ENCODE results near the gene ELF5. TPM values are rescaled to one million over a fixed set of nuclear protein-coding genes. Genes with fewer than 3 reads are reported as not detected.

The ELF5 gene
- total RNA-seq, 1 experiment from 2014 or later: 0.11 TPM

- Histone ChIP-seq H3K9me3 (ENCODE audit: low read length) (no peaks in the 10 kb centered on the region), H3K4me2 (ENCODE audit: low read length) (no peak overlapping the region), H3K4me1 (ENCODE audit: insufficient read depth, low read length) (peaks cover 7% of the 10 kb centered on the region), H4K20me1 (ENCODE audit: low read length) (no peaks in the 10 kb centered on the region), H3K36me3 (ENCODE audit: low read depth, low read length) (no peaks in the 10 kb centered on the region), H3K4me3 (ENCODE audit: low read length) (no peak overlapping the region), H3F3A (ENCODE audit: low read length, unreplicated experiment) (no peaks in the 10 kb centered on the region), H3K9ac (ENCODE audit: low read length) (no peak overlapping the region), H3K9me2 (replicated peaks; ENCODE audit: low read length) (no peaks in the 10 kb centered on the region), H2AFZ (ENCODE audit: low read length) (no peak overlapping the region), H3K27me3 (ENCODE audit: low read length) (no peaks in the 10 kb centered on the region), H3K79me2 (ENCODE audit: low read length) (no peaks in the 10 kb centered on the region), H3K27ac (ENCODE audit: low read length) (no peak overlapping the region)
- ATAC-seq (peak; percentile 97), DNase-seq (peak; percentile 78)
- ChIA-PET POLR2A (ENCODE audit: unreplicated experiment) (interaction anchor here (0.5 kb wide), 1 partner anchor 144 kb away, joined by 3 read pairs; no protein-coding TSS in a partner anchor), CTCF (no interaction called here)
- no peak for TF ChIP-seq EZH2 (IDR thresholded peaks at IDR 0.05; ENCODE audit: low read length, unreplicated experiment)
- no peak for TF ChIP-seq CTCF (conservative IDR thresholded peaks at IDR 0.05; ENCODE audit: low read depth, low read length)
- TF ChIP-seq EZH2phosphoT487 (IDR thresholded peaks at IDR 0.05; ENCODE audit: borderline replicate concordance, low read length): no peak
- BruUV-seq (replicated peaks): no TSS peak
- intact Hi-C loops (cut with micrococcal nuclease): no loop called here
These were observed 17.7 kb downstream of the ELF5 start for GRCh38 chr11:34495724-34496377.

- intact Hi-C loops (cut with micrococcal nuclease): no loop called here
- peak overlapping the region; percentile 36; the same call in 1 of the 2 replicates for H3K4me2 ChIP-seq (ENCODE audit: low read length)
- ATAC-seq: no peak
These were observed 18.3 kb downstream of the ELF5 start for GRCh38 chr11:34495239-34495723.

More at GRCh38 chr11:34495239-34495723, 18.3 kb downstream of the ELF5 start:
- H3K9me3 ChIP-seq (ENCODE audit: low read length): no peaks in the 10 kb centered on the region
- TF ChIP-seq EZH2 (IDR thresholded peaks at IDR 0.05; ENCODE audit: low read length, unreplicated experiment) (no peak), CTCF (conservative IDR thresholded peaks at IDR 0.05; ENCODE audit: low read depth, low read length) (no peak), EZH2phosphoT487 (IDR thresholded peaks at IDR 0.05; ENCODE audit: borderline replicate concordance, low read length) (no peak)
- CTCF ChIA-PET: no interaction called here
- H4K20me1 ChIP-seq (ENCODE audit: low read length): no peaks in the 10 kb centered on the region
- H3K9me2 ChIP-seq (replicated peaks; ENCODE audit: low read length): no peaks in the 10 kb centered on the region
- no peak overlapping the region for H3K27ac ChIP-seq (ENCODE audit: low read length)
- H3K79me2 ChIP-seq (ENCODE audit: low read length): no peaks in the 10 kb centered on the region
- POLR2A ChIA-PET (ENCODE audit: unreplicated experiment): interaction anchor here (0.5 kb wide), 1 partner anchor 144 kb away, joined by 3 read pairs; no protein-coding TSS in a partner anchor
- H3F3A ChIP-seq (ENCODE audit: low read length, unreplicated experiment): no peaks in the 10 kb centered on the region
- DNase-seq: no peak
- peaks cover 7% of the 10 kb centered on the region for H3K4me1 ChIP-seq (ENCODE audit: insufficient read depth, low read length)
- no peaks in the 10 kb centered on the region for H3K27me3 ChIP-seq (ENCODE audit: low read length)
- 0 out of 2 replicates have a peak overlapping the region, but pooled peaks have one; percentile 19 for H2AFZ ChIP-seq (ENCODE audit: low read length)
- H3K9ac ChIP-seq (ENCODE audit: low read length): no peak overlapping the region
- BruUV-seq (replicated peaks): no TSS peak
- H3K36me3 ChIP-seq (ENCODE audit: low read depth, low read length): no peaks in the 10 kb centered on the region
- H3K4me3 ChIP-seq (ENCODE audit: low read length): no peak overlapping the region
